ENCODE data around the gene DUSP21.

Gene DUSP21

GRCh38 chrX:44882635-44883034, 38.8 kb downstream of the DUSP21 start:
- no peak for TF ChIP-seq ZNF8 (CRISPR knock-in tag; IDR thresholded peaks at IDR 0.05)
- TF ChIP-seq SNAI2 (CRISPR knock-in tag; IDR thresholded peaks at IDR 0.05): no peak
- no peak for TF ChIP-seq TOX (CRISPR knock-in tag; IDR thresholded peaks at IDR 0.05; ENCODE audit: borderline replicate concordance)
- TF ChIP-seq ZFP30 (CRISPR knock-in tag; IDR thresholded peaks at IDR 0.05): no peak
- no peak for TF ChIP-seq TSHZ2 (CRISPR knock-in tag; IDR thresholded peaks at IDR 0.05)
- TF ChIP-seq ZC3H10 (CRISPR knock-in tag; IDR thresholded peaks at IDR 0.05): no peak
- TF ChIP-seq ZNF565 (CRISPR knock-in tag; conservative IDR thresholded peaks at IDR 0.05; ENCODE audit: low read depth): no peak
- ATAC-seq: no peak

- no peak for ATAC-seq
- TF ChIP-seq BACH2 (CRISPR knock-in tag; IDR thresholded peaks at IDR 0.05; ENCODE audit: borderline replicate concordance) (no peak), PPARA (CRISPR knock-in tag; IDR thresholded peaks at IDR 0.05; ENCODE audit: borderline replicate concordance) (no peak), ZFP3 (CRISPR knock-in tag; IDR thresholded peaks at IDR 0.05) (no peak), ZC3H10 (CRISPR knock-in tag; IDR thresholded peaks at IDR 0.05) (no peak), ISL1 (CRISPR knock-in tag; IDR thresholded peaks at IDR 0.05) (no peak), RARB (CRISPR knock-in tag; IDR thresholded peaks at IDR 0.05) (no peak), OSR1 (CRISPR knock-in tag; IDR thresholded peaks at IDR 0.05) (no peak), CSDC2 (CRISPR knock-in tag; IDR thresholded peaks at IDR 0.05) (no peak), GLIS3 (CRISPR knock-in tag; IDR thresholded peaks at IDR 0.05) (no peak), ZFP30 (CRISPR knock-in tag; IDR thresholded peaks at IDR 0.05) (no peak), CSRNP3 (CRISPR knock-in tag; IDR thresholded peaks at IDR 0.05) (no peak)
These were observed 41.1 kb downstream of the DUSP21 start for GRCh38 chrX:44884944-44885343.

- no peak for ATAC-seq
These were observed 46.0 kb downstream of the DUSP21 start for GRCh38 chrX:44889824-44890223.

More at GRCh38 chrX:44889824-44890223, 46.0 kb downstream of the DUSP21 start:
- TF ChIP-seq ZNF8 (CRISPR knock-in tag; IDR thresholded peaks at IDR 0.05) (no peak), BACH2 (CRISPR knock-in tag; IDR thresholded peaks at IDR 0.05; ENCODE audit: borderline replicate concordance) (no peak), ARNTL (CRISPR knock-in tag; IDR thresholded peaks at IDR 0.05; ENCODE audit: borderline replicate concordance, low read depth) (no peak), GLIS3 (CRISPR knock-in tag; IDR thresholded peaks at IDR 0.05) (no peak), PATZ1 (CRISPR knock-in tag; IDR thresholded peaks at IDR 0.05; ENCODE audit: borderline replicate concordance) (no peak), ZNF70 (CRISPR knock-in tag; IDR thresholded peaks at IDR 0.05) (no peak), RARB (CRISPR knock-in tag; IDR thresholded peaks at IDR 0.05) (no peak), ZNF565 (CRISPR knock-in tag; conservative IDR thresholded peaks at IDR 0.05; ENCODE audit: low read depth) (no peak), TCF4 (CRISPR knock-in tag; IDR thresholded peaks at IDR 0.05; ENCODE audit: borderline replicate concordance) (no peak), TOX (CRISPR knock-in tag; IDR thresholded peaks at IDR 0.05; ENCODE audit: borderline replicate concordance) (no peak), ISL1 (CRISPR knock-in tag; IDR thresholded peaks at IDR 0.05) (no peak), ZC3H10 (CRISPR knock-in tag; IDR thresholded peaks at IDR 0.05) (no peak), POU6F1 (CRISPR knock-in tag; IDR thresholded peaks at IDR 0.05; ENCODE audit: borderline replicate concordance, low read depth) (no peak), CSRNP3 (CRISPR knock-in tag; IDR thresholded peaks at IDR 0.05) (no peak), PPARA (CRISPR knock-in tag; IDR thresholded peaks at IDR 0.05; ENCODE audit: borderline replicate concordance) (no peak), TSHZ2 (CRISPR knock-in tag; IDR thresholded peaks at IDR 0.05) (no peak)
